Measurements from ENCODE around the gene ANO3.

The ANO3 gene

GRCh38 chr11:26539517-26539916 lies 207.6 kb downstream of the ANO3 start:
- Histone ChIP-seq H2AK5ac (ENCODE audit: low read length) (no peak overlapping the region), H3K4me3 (ENCODE audit: low read depth, low read length) (no peak overlapping the region), H3K27ac (ENCODE audit: low read depth, low read length) (no peak overlapping the region), H3K79me1 (ENCODE audit: low read length) (no peaks in the 10 kb centered on the region), H2BK5ac (ENCODE audit: low read depth, low read length, poor library complexity) (no peak overlapping the region), H2AFZ (ENCODE audit: insufficient read depth, low read length, poor library complexity) (no peak overlapping the region), H2BK12ac (ENCODE audit: low read length) (no peak overlapping the region), H4K8ac (ENCODE audit: low read depth, low read length) (no peak overlapping the region), H3K23ac (ENCODE audit: low read length) (no peak overlapping the region), H3K36me3 (ENCODE audit: control insufficient read depth in 1 of 2, insufficient read depth in 2 of 2, low read length in 2 of 2) (no peaks in the 10 kb centered on the region), H3K9ac (ENCODE audit: low read length) (no peak overlapping the region), H3K18ac (ENCODE audit: low read length) (no peak overlapping the region), H3K9me3 (ENCODE audit: insufficient read depth, low read depth, low read length) (no peaks in the 10 kb centered on the region), H4K12ac (ENCODE audit: low read depth, low read length) (no peak overlapping the region), H3K4ac (ENCODE audit: low read depth, low read length) (no peak overlapping the region), H4K91ac (ENCODE audit: low read depth, low read length) (no peak overlapping the region), H3K14ac (ENCODE audit: low read length) (no peak overlapping the region), H3K4me2 (ENCODE audit: low read length) (no peak overlapping the region), H3K27me3 (ENCODE audit: insufficient read depth, low read length) (no peaks in the 10 kb centered on the region), H3K4me1 (ENCODE audit: control insufficient read depth in 1 of 2, insufficient read depth in 2 of 2, low read length in 2 of 2) (no peaks in the 10 kb centered on the region), H2BK120ac (ENCODE audit: insufficient read depth, low read length, poor library complexity) (no peak overlapping the region), H3K79me2 (ENCODE audit: control insufficient read depth, insufficient read depth, low read length, poor library complexity) (no peaks in the 10 kb centered on the region)
- no CpG with 5 or more reads among the region's 3 CpGs for WGBS (ENCODE audit: extremely low coverage, insufficient coverage, insufficient read length)
- no peak for DNase-seq

GRCh38 chr11:26541870-26542269 lies 209.9 kb downstream of the ANO3 start:
- Histone ChIP-seq H3K79me1 (ENCODE audit: low read length) (no peaks in the 10 kb centered on the region), H3K79me2 (ENCODE audit: control insufficient read depth, insufficient read depth, low read length, poor library complexity) (no peaks in the 10 kb centered on the region), H2AFZ (ENCODE audit: insufficient read depth, low read length, poor library complexity) (no peak overlapping the region), H3K23ac (ENCODE audit: low read length) (no peak overlapping the region), H3K27me3 (ENCODE audit: insufficient read depth, low read length) (no peaks in the 10 kb centered on the region), H2AK5ac (ENCODE audit: low read length) (no peak overlapping the region), H3K18ac (ENCODE audit: low read length) (no peak overlapping the region), H3K4ac (ENCODE audit: low read depth, low read length) (no peak overlapping the region), H3K4me3 (ENCODE audit: low read depth, low read length) (no peak overlapping the region), H4K8ac (ENCODE audit: low read depth, low read length) (no peak overlapping the region), H3K36me3 (ENCODE audit: control insufficient read depth in 1 of 2, insufficient read depth in 2 of 2, low read length in 2 of 2) (no peaks in the 10 kb centered on the region), H3K9me3 (ENCODE audit: insufficient read depth, low read depth, low read length) (no peaks in the 10 kb centered on the region), H2BK12ac (ENCODE audit: low read length) (no peak overlapping the region), H3K27ac (ENCODE audit: low read depth, low read length) (no peak overlapping the region), H4K12ac (ENCODE audit: low read depth, low read length) (no peak overlapping the region), H4K91ac (ENCODE audit: low read depth, low read length) (no peak overlapping the region), H3K9ac (ENCODE audit: low read length) (no peak overlapping the region), H2BK5ac (ENCODE audit: low read depth, low read length, poor library complexity) (no peak overlapping the region), H3K4me2 (ENCODE audit: low read length) (no peak overlapping the region), H3K4me1 (ENCODE audit: control insufficient read depth in 1 of 2, insufficient read depth in 2 of 2, low read length in 2 of 2) (no peaks in the 10 kb centered on the region), H3K14ac (ENCODE audit: low read length) (no peak overlapping the region), H2BK120ac (ENCODE audit: insufficient read depth, low read length, poor library complexity) (no peak overlapping the region)
- no peak for DNase-seq
- WGBS (ENCODE audit: extremely low coverage, insufficient coverage, insufficient read length): no CpG with 5 or more reads among the region's 2 CpGs

- Histone ChIP-seq H3K23ac (ENCODE audit: low read length) (no peak overlapping the region), H2BK12ac (ENCODE audit: low read length) (no peak overlapping the region), H2BK120ac (ENCODE audit: insufficient read depth, low read length, poor library complexity) (no peak overlapping the region), H4K8ac (ENCODE audit: low read depth, low read length) (no peak overlapping the region), H2AFZ (ENCODE audit: insufficient read depth, low read length, poor library complexity) (no peak overlapping the region), H3K18ac (ENCODE audit: low read length) (no peak overlapping the region), H3K4me2 (ENCODE audit: low read length) (no peak overlapping the region), H3K4me3 (ENCODE audit: low read depth, low read length) (no peak overlapping the region), H3K36me3 (ENCODE audit: control insufficient read depth in 1 of 2, insufficient read depth in 2 of 2, low read length in 2 of 2) (no peaks in the 10 kb centered on the region), H3K27ac (ENCODE audit: low read depth, low read length) (no peak overlapping the region), H3K79me2 (ENCODE audit: control insufficient read depth, insufficient read depth, low read length, poor library complexity) (no peaks in the 10 kb centered on the region), H3K27me3 (ENCODE audit: insufficient read depth, low read length) (no peaks in the 10 kb centered on the region), H3K9me3 (ENCODE audit: insufficient read depth, low read depth, low read length) (no peaks in the 10 kb centered on the region), H3K4ac (ENCODE audit: low read depth, low read length) (no peak overlapping the region), H4K91ac (ENCODE audit: low read depth, low read length) (no peak overlapping the region), H2BK5ac (ENCODE audit: low read depth, low read length, poor library complexity) (no peak overlapping the region), H3K9ac (ENCODE audit: low read length) (no peak overlapping the region), H3K14ac (ENCODE audit: low read length) (no peak overlapping the region), H3K79me1 (ENCODE audit: low read length) (no peaks in the 10 kb centered on the region), H2AK5ac (ENCODE audit: low read length) (no peak overlapping the region), H3K4me1 (ENCODE audit: control insufficient read depth in 1 of 2, insufficient read depth in 2 of 2, low read length in 2 of 2) (no peaks in the 10 kb centered on the region), H4K12ac (ENCODE audit: low read depth, low read length) (no peak overlapping the region)
- no peak for DNase-seq
- no CpG with 5 or more reads among the region's 2 CpGs for WGBS (ENCODE audit: extremely low coverage, insufficient coverage, insufficient read length)
These were observed 217.2 kb downstream of the ANO3 start for GRCh38 chr11:26549176-26549575.

DNA sequence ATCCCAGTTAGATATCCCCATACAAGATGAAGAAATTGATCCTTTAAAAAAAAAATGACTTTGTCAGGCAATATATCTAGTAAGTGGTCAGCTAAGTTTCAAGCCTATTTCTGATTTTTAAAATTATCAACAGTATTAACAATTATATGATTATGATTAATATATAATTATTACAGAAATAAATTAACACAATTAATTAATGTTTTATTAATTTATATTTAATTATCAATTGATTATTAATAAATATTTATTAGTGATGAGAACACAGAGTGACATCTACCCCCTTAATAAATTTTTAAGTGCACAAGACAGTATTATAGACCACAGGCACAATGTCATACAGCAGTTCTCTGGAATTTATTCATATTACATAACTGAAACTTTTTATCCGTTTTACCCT lies 218.1 kb downstream of the ANO3 start:
- WGBS (ENCODE audit: extremely low coverage, insufficient coverage, insufficient read length): no CpG with 5 or more reads among the region's 1 CpG

More for the DNA sequence above, 218.1 kb downstream of the ANO3 start:
- no peak for DNase-seq
- no peak overlapping the region for H3K27ac ChIP-seq (ENCODE audit: low read depth, low read length)
- no peak overlapping the region for H3K4me2 ChIP-seq (ENCODE audit: low read length)
- no peaks in the 10 kb centered on the region for H3K36me3 ChIP-seq (ENCODE audit: control insufficient read depth in 1 of 2, insufficient read depth in 2 of 2, low read length in 2 of 2)
- no peak overlapping the region for H4K91ac ChIP-seq (ENCODE audit: low read depth, low read length)
- no peaks in the 10 kb centered on the region for H3K27me3 ChIP-seq (ENCODE audit: insufficient read depth, low read length)
- no peak overlapping the region for H3K14ac ChIP-seq (ENCODE audit: low read length)
- no peak overlapping the region for H3K18ac ChIP-seq (ENCODE audit: low read length)
- H2BK120ac ChIP-seq (ENCODE audit: insufficient read depth, low read length, poor library complexity): no peak overlapping the region
- no peaks in the 10 kb centered on the region for H3K4me1 ChIP-seq (ENCODE audit: control insufficient read depth in 1 of 2, insufficient read depth in 2 of 2, low read length in 2 of 2)
- H2AFZ ChIP-seq (ENCODE audit: insufficient read depth, low read length, poor library complexity): no peak overlapping the region
- no peak overlapping the region for H3K23ac ChIP-seq (ENCODE audit: low read length)
- H3K4me3 ChIP-seq (ENCODE audit: low read depth, low read length): no peak overlapping the region
- H2BK5ac ChIP-seq (ENCODE audit: low read depth, low read length, poor library complexity): no peak overlapping the region
- no peaks in the 10 kb centered on the region for H3K79me2 ChIP-seq (ENCODE audit: control insufficient read depth, insufficient read depth, low read length, poor library complexity)
- H2BK12ac ChIP-seq (ENCODE audit: low read length): no peak overlapping the region
- H4K8ac ChIP-seq (ENCODE audit: low read depth, low read length): no peak overlapping the region
- H3K4ac ChIP-seq (ENCODE audit: low read depth, low read length): no peak overlapping the region
- no peak overlapping the region for H3K9ac ChIP-seq (ENCODE audit: low read length)
- no peak overlapping the region for H2AK5ac ChIP-seq (ENCODE audit: low read length)
- no peaks in the 10 kb centered on the region for H3K9me3 ChIP-seq (ENCODE audit: insufficient read depth, low read depth, low read length)
- no peaks in the 10 kb centered on the region for H3K79me1 ChIP-seq (ENCODE audit: low read length)
- no peak overlapping the region for H4K12ac ChIP-seq (ENCODE audit: low read depth, low read length)

Measured in trophoblast cell (in vitro differentiated cells and primary cell).